BE2C (cell line): ENCODE results near the gene PLCL2.
"Not testable (repeated sequence)": the region's sequence is repeated elsewhere in the genome, so short reads cannot be mapped to it uniquely, and the experiment has no call there.

Experiments
- DNase-seq: peaks from one replicate; pipeline ENCODE4 v3.0.0-alpha.2; 2020
- H3K27me3 ChIP-seq: fragments of 250-450 bp; sonication (Bioruptor Pico); 2 replicates; pipeline ENCODE4 v1.5.1; 2020; ENCODE audit warnings: mild to moderate bottlenecking
- H3K36me3 ChIP-seq: fragments of 250-450 bp; sonication (Bioruptor Pico); 2 replicates; pipeline ENCODE4 v1.5.1; 2020; ENCODE audit warnings: mild to moderate bottlenecking
- H3K4me1 ChIP-seq: fragments of 250-450 bp; sonication (Bioruptor Pico); 2 replicates; pipeline ENCODE4 v1.5.1; 2020
- H3K4me3 ChIP-seq: 2 replicates; pipeline ENCODE4 v1.5.1; 2011; ENCODE audit warnings: low read depth, low read length
- H3K9me3 ChIP-seq: fragments of 250-450 bp; sonication (Bioruptor Pico); 2 replicates; pipeline ENCODE4 v1.5.1; 2020
- TF ChIP-seq, protein P1 (sequence below): IDR thresholded peaks from 2 replicates; pipeline ENCODE4 v1.5.1; 2012; ENCODE audit warnings: mild to moderate bottlenecking, low read depth, low read length

The PLCL2 gene

DNA sequence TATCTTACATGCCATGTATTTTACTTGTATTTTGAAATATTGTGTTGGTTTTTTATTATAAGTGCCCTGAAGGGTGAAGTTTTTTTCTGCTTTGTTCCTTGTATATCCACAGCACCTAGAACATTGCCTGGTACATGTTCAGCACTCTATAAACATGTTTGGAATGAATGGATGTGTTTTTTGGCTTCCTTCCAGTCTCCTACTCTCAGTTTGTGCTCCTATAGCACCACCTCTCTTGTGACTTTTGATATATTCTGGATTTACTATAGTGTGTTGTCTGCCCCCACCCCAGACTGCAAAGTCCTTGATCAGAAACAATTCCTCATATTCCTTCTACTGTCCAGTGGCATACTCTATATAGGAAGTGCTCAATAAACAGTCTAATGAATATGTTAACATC lies 60.6 kb downstream of the PLCL2 start:
- Histone ChIP-seq H3K9me3 (no peaks in the 10 kb centered on the region), H3K36me3 (no peaks in the 10 kb centered on the region), H3K4me3 (no peak overlapping the region), H3K4me1 (no peaks in the 10 kb centered on the region), H3K27me3 (no peaks in the 10 kb centered on the region)
- no peak for DNase-seq
- TF ChIP-seq, protein P1, sequence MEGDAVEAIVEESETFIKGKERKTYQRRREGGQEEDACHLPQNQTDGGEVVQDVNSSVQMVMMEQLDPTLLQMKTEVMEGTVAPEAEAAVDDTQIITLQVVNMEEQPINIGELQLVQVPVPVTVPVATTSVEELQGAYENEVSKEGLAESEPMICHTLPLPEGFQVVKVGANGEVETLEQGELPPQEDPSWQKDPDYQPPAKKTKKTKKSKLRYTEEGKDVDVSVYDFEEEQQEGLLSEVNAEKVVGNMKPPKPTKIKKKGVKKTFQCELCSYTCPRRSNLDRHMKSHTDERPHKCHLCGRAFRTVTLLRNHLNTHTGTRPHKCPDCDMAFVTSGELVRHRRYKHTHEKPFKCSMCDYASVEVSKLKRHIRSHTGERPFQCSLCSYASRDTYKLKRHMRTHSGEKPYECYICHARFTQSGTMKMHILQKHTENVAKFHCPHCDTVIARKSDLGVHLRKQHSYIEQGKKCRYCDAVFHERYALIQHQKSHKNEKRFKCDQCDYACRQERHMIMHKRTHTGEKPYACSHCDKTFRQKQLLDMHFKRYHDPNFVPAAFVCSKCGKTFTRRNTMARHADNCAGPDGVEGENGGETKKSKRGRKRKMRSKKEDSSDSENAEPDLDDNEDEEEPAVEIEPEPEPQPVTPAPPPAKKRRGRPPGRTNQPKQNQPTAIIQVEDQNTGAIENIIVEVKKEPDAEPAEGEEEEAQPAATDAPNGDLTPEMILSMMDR: no peak

DNA sequence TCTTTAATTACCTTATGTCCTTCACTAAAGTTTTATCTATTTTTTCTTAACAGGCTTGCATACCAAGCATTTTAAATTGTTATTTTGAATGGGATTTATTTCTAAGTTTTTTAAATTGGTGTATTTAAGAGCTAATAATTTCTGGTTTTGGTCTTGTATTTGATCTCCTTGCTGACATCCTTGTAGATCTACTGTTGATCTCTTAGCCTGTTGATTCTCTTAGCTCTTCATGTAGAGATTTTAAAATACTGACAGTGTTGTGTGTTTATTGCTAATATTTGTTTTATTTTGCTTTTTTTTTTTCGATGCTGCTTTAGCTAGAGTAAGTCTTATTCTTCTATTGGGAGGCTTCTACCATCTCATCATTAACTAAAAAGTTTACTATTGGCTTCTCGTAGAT lies 65.5 kb downstream of the PLCL2 start:
- TF ChIP-seq, protein P1: no peak
- no peaks in the 10 kb centered on the region for H3K9me3 ChIP-seq
- no peaks in the 10 kb centered on the region for H3K27me3 ChIP-seq
- H3K36me3 ChIP-seq: no peaks in the 10 kb centered on the region
- no peak for DNase-seq
- H3K4me3 ChIP-seq: no peak overlapping the region
- no peaks in the 10 kb centered on the region for H3K4me1 ChIP-seq

DNA sequence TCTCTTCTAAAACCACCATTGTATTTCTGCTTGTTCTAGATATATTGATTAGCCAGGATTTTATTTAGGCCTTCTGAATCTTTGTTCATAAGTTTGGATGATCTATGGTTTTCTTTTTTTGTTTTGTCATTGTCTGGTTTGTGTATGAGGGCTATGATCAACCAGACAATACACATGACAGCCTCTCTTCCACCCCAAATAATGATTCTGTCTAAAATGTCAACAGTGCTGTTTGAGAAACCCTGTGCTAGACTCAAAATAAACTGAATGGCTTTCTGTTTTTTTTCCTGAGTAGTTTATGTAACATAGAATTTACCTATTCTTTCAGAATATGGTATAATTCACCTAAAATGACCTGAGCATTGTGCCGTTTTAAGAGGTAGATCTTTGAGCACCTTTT lies 66.1 kb downstream of the PLCL2 start:
- Histone ChIP-seq H3K4me3 (no peak overlapping the region), H3K4me1 (no peaks in the 10 kb centered on the region), H3K9me3 (no peaks in the 10 kb centered on the region), H3K27me3 (no peaks in the 10 kb centered on the region), H3K36me3 (no peaks in the 10 kb centered on the region)
- no peak for DNase-seq
- TF ChIP-seq, protein P1: no peak

DNA sequence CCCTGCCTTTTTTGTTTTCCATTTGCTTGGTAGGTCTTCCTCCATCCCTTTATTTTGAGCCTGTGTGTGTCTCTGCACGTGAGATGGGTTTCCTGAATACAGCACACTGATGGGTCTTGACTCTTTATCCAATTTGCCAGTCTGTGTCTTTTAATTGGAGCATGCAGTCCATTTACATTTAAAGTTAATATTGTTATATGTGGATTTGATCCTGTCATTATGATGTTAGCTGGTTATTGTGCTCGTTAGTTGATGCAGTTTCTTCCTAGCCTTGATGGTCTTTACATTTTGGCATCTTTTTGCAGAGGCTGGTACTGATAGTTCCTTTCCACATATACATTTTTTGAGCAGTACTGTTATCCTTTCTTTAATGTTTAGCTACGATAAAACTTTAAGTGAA lies 73.1 kb downstream of the PLCL2 start:
- not testable (repeated sequence) for H3K36me3 ChIP-seq, H3K4me1 ChIP-seq, H3K9me3 ChIP-seq, DNase-seq, H3K4me3 ChIP-seq, H3K27me3 ChIP-seq

DNA sequence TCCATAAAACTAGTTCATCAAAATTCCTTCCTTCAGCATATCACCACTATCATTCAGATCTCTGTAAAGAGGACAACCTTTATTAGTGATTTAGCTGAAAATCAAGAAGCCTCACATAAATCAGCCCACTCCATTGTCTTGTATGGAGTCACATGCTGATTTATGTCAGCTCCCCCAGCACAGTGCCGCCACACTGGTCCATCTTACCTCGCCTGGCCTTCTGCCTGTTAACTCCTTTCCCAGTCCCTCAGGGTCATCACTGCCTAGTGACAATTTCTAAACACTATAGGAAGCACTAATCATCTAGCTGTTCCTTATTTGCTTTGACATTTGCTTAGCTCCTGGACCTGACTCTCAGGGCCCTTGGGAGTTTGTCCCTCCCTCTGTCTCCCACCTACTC lies 75.4 kb downstream of the PLCL2 start:
- TF ChIP-seq, protein P1: no peak
- no peak for DNase-seq
- Histone ChIP-seq H3K27me3 (no peaks in the 10 kb centered on the region), H3K36me3 (no peaks in the 10 kb centered on the region), H3K9me3 (no peaks in the 10 kb centered on the region), H3K4me1 (no peaks in the 10 kb centered on the region), H3K4me3 (no peak overlapping the region)

DNA sequence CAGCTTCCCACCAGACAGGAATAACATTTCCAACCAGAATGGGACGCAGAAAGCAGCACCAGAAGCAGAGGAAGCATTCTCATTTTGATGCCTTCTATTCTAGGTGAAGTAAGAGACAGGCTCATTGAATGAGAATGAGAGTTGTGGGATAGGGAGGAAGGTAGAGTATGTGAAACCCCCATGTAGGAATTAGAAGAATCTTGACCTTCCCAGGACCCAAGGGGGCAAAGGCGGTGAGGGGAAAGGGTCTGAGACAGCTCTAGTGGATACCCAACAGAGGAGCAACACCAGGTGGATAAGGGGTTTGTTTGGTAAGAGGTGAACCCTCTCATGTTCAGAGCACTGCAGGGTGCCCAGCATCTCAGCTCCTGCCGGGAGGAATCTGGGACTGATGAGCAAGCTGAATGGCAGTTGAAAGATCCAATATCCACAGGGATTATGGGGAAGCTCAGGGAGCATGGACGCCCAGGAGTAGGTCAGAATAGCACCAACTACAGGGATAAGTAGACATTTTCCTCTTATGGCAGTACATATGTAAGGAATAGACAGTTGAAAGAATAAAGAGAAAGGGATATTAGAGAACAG lies 77.0 kb downstream of the PLCL2 start:
- Histone ChIP-seq H3K27me3 (no peaks in the 10 kb centered on the region), H3K9me3 (no peaks in the 10 kb centered on the region), H3K4me3 (no peak overlapping the region), H3K4me1 (no peaks in the 10 kb centered on the region), H3K36me3 (no peaks in the 10 kb centered on the region)
- TF ChIP-seq, protein P1: no peak
- DNase-seq: no peak

DNA sequence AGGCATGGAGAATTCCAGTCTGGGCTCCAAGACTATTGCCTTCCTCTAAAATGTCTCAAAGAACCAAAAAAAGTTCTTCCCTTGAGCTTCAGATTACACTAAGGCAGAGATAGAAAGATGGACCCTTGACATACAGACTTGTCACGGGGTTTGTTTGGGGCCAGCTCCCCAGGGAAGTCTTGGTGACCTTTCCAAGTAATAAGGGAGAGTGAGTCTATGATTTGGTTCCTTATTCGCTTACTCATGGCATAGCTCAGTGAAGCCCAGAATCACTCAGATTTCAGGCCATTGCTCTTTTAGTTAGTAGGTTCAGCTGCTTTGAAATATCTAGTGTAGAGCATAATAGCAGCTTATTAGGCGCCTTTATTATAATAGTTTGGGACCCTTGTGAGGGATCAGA lies 90.3 kb downstream of the PLCL2 start:
- DNase-seq: no peak
- no peaks in the 10 kb centered on the region for H3K4me1 ChIP-seq
- no peaks in the 10 kb centered on the region for H3K27me3 ChIP-seq
- no peak overlapping the region for H3K4me3 ChIP-seq
- TF ChIP-seq, protein P1: no peak
- H3K36me3 ChIP-seq: no peaks in the 10 kb centered on the region
- no peaks in the 10 kb centered on the region for H3K9me3 ChIP-seq
